GM23248 (cell line): ENCODE measurements around the gene SLC19A2. TPM values are rescaled to one million over a fixed set of nuclear protein-coding genes. Genes with fewer than 3 reads are reported as not detected.

Source experiments
- DNase-seq: peaks from one replicate; pipeline ENCODE4 v3.0.0-alpha.2; 2015
- H2AFZ ChIP-seq: fragments of 200-600 bp; sonication (generic); 2 replicates; pipeline ENCODE4 v1.6.1; 2016; ENCODE audit warnings: antibody characterized with exemption
- H3F3A ChIP-seq: fragments of 200-600 bp; sonication (generic); 2 replicates; pipeline ENCODE4 v1.6.1; 2016; ENCODE audit warnings: mild to moderate bottlenecking, antibody characterized with exemption, mixed run types; ENCODE audit not compliant: insufficient read depth
- H3K27ac ChIP-seq: fragments of 200-600 bp; sonication (generic); 2 replicates; pipeline ENCODE4 v1.5.1; 2016; ENCODE audit warnings: mild to moderate bottlenecking
- H3K27me3 ChIP-seq: fragments of 200-600 bp; sonication (generic); replicated peaks from 2 replicates; pipeline ENCODE4 v1.6.1; 2016; ENCODE audit warnings: mild to moderate bottlenecking; ENCODE audit not compliant: insufficient read depth
- H3K36me3 ChIP-seq: fragments of 200-600 bp; sonication (generic); 2 replicates; pipeline ENCODE4 v1.6.1; 2016; ENCODE audit warnings: low read depth, mild to moderate bottlenecking
- H3K4me1 ChIP-seq: fragments of 200-600 bp; sonication (generic); 2 replicates; pipeline ENCODE4 v1.6.1; 2016; ENCODE audit warnings: mild to moderate bottlenecking; ENCODE audit not compliant: insufficient read depth
- H3K4me2 ChIP-seq: fragments of 200-600 bp; sonication (generic); one replicate; pipeline ENCODE4 v1.6.1; 2016; ENCODE audit warnings: mild to moderate bottlenecking; ENCODE audit not compliant: unreplicated experiment
- H3K4me3 ChIP-seq: fragments of 200-600 bp; sonication (generic); 2 replicates; pipeline ENCODE4 v1.5.1; 2016; ENCODE audit warnings: mild to moderate bottlenecking
- H3K79me2 ChIP-seq: fragments of 200-600 bp; sonication (generic); 2 replicates; pipeline ENCODE4 v1.6.1; 2016; ENCODE audit warnings: mild to moderate bottlenecking; ENCODE audit not compliant: insufficient read depth
- H3K9ac ChIP-seq: fragments of 200-600 bp; sonication (generic); 2 replicates; pipeline ENCODE4 v1.6.1; 2016; ENCODE audit warnings: mild to moderate bottlenecking
- H3K9me2 ChIP-seq: fragments of 200-600 bp; sonication (generic); 2 replicates; pipeline ENCODE4 v1.6.1; 2016; ENCODE audit warnings: mixed run types, mild to moderate bottlenecking, moderate library complexity; ENCODE audit not compliant: insufficient read depth
- H3K9me3 ChIP-seq: fragments of 200-600 bp; sonication (generic); one replicate; pipeline ENCODE4 v1.6.1; 2017; ENCODE audit warnings: low read depth
- H4K20me1 ChIP-seq: fragments of 200-600 bp; sonication (generic); 2 replicates; pipeline ENCODE4 v1.6.0; 2016; ENCODE audit not compliant: insufficient read depth
- EZH2 ChIP-seq: fragments of 200-600 bp; sonication (generic); IDR thresholded peaks from 2 replicates; pipeline ENCODE4 v1.6.1; 2018; ENCODE audit warnings: antibody characterized with exemption, mild to moderate bottlenecking; ENCODE audit not compliant: insufficient read depth, poor library complexity, severe bottlenecking
- EZH2phosphoT487 ChIP-seq: fragments of 200-600 bp; sonication (generic); IDR thresholded peaks from 2 replicates; pipeline ENCODE4 v1.6.1; 2018; ENCODE audit warnings: antibody characterized with exemption, moderate library complexity, mild to moderate bottlenecking, low read depth; ENCODE audit not compliant: insufficient read depth
- WGBS, 2 experiments: methylation state at CpG; one replicate each; pipeline ENCODE4 v1.1.6; 2015 to 2017; ENCODE audit warnings: low lambda C conversion rate in 2 of 2, low coverage in 1 of 2; ENCODE audit errors: missing lambda C conversion rate in 2 of 2; 5-methylcytosine and 5-hydroxymethylcytosine counted together
- in situ Hi-C: fragments of 300-500 bp; cut with MboI; formaldehyde crosslinking; loops from 2 replicates; pipeline ENCODE4 v1.15.0; 2020
- polyA plus RNA-seq: library from polyadenylated mRNA; unstranded; fragments of >200 nt; fragmentation: Nextera tagmentation; extraction: Ambion mirVana; gene quantifications from 2 replicates; pipeline ENCODE4 v1.2.1, GENCODE V29; 2016
- total RNA-seq: library from RNA; depleted of rRNA; stranded (reverse); fragments of >200 nt; shearing (Covaris generic); gene quantifications from 2 replicates; pipeline ENCODE4 v1.2.3, GENCODE V29; 2014

SLC19A2 gene
- total and polyA plus RNA-seq, 2 experiments from 2014 or later: 2.6 to 7.1 TPM

GRCh38 chr1:169517558-169518186, 31.9 kb upstream of the SLC19A2 start:
- 83 to 93% methylated on average over 2 of the region's 2 CpGs for WGBS, 2 experiments
- Histone ChIP-seq H3K36me3 (no peaks in the 10 kb centered on the region), H3K9me3 (no peaks in the 10 kb centered on the region), H3K4me1 (peaks cover 6% of the 10 kb centered on the region; the same call in 1 of the 2 replicates), H3K79me2 (no peaks in the 10 kb centered on the region), H3K4me2 (no peak overlapping the region), H3K27me3 (no peaks in the 10 kb centered on the region), H3K4me3 (no peak overlapping the region), H3K27ac (no peak overlapping the region), H2AFZ (no peak overlapping the region), H3K9me2 (no peaks in the 10 kb centered on the region), H3F3A (0 out of 2 replicates have a peak, but pooled peaks cover 3% of the 10 kb centered on the region), H4K20me1 (no peaks in the 10 kb centered on the region), H3K9ac (no peak overlapping the region)
- in situ Hi-C loops: no loop called here
- TF ChIP-seq EZH2phosphoT487: no peak
- no peak for TF ChIP-seq EZH2
- no peak for DNase-seq

GRCh38 chr1:169515641-169516040, 29.9 kb upstream of the SLC19A2 start:
- no peak overlapping the region for H3K4me3 ChIP-seq
- H3K9me2 ChIP-seq: no peaks in the 10 kb centered on the region
- H3K79me2 ChIP-seq: no peaks in the 10 kb centered on the region
- DNase-seq: no peak
- H3K27me3 ChIP-seq: no peaks in the 10 kb centered on the region
- H3F3A ChIP-seq: peaks cover 22% of the 10 kb centered on the region
- TF ChIP-seq EZH2phosphoT487 (no peak), EZH2 (no peak)
- in situ Hi-C loops: no loop called here
- no peak overlapping the region for H3K27ac ChIP-seq
- H3K4me1 ChIP-seq: peaks cover 20% of the 10 kb centered on the region
- no peaks in the 10 kb centered on the region for H4K20me1 ChIP-seq
- no peaks in the 10 kb centered on the region for H3K36me3 ChIP-seq
- H3K9me3 ChIP-seq: no peaks in the 10 kb centered on the region
- no peak overlapping the region for H3K9ac ChIP-seq
- H3K4me2 ChIP-seq: no peak overlapping the region
- no peak overlapping the region for H2AFZ ChIP-seq

- H2AFZ ChIP-seq: no peak overlapping the region
Observed at GRCh38 chr1:169514566-169515270, 29.0 kb upstream of the SLC19A2 start.

GRCh38 chr1:169513208-169513607, 27.5 kb upstream of the SLC19A2 start:
- Histone ChIP-seq H3K4me1 (peaks cover 22% of the 10 kb centered on the region), H3K9ac (no peak overlapping the region), H4K20me1 (no peaks in the 10 kb centered on the region), H3K4me3 (no peak overlapping the region), H3K9me2 (no peaks in the 10 kb centered on the region), H3F3A (peaks cover 27% of the 10 kb centered on the region), H3K9me3 (no peaks in the 10 kb centered on the region), H3K27ac (no peak overlapping the region), H2AFZ (peak overlapping the region; percentile 16; the same call in 1 of the 2 replicates), H3K4me2 (no peak overlapping the region), H3K79me2 (no peaks in the 10 kb centered on the region), H3K36me3 (no peaks in the 10 kb centered on the region), H3K27me3 (no peaks in the 10 kb centered on the region)
- in situ Hi-C loops: no loop called here
- TF ChIP-seq EZH2phosphoT487 (no peak), EZH2 (no peak)
- DNase-seq: peak; percentile 33

More at GRCh38 chr1:169514566-169515270, 29.0 kb upstream of the SLC19A2 start:
- no peak for TF ChIP-seq EZH2
- no peak for TF ChIP-seq EZH2phosphoT487
- H3K9me2 ChIP-seq: no peaks in the 10 kb centered on the region
- no peaks in the 10 kb centered on the region for H3K27me3 ChIP-seq
- no peak overlapping the region for H3K4me2 ChIP-seq
- peaks cover 22% of the 10 kb centered on the region for H3K4me1 ChIP-seq
- 43 to 53% methylated on average over 2 of the region's 2 CpGs for WGBS, 2 experiments
- no peaks in the 10 kb centered on the region for H4K20me1 ChIP-seq
- in situ Hi-C loops: no loop called here
- H3K9ac ChIP-seq: no peak overlapping the region
- peaks cover 27% of the 10 kb centered on the region for H3F3A ChIP-seq
- H3K79me2 ChIP-seq: no peaks in the 10 kb centered on the region
- DNase-seq: no peak
- no peaks in the 10 kb centered on the region for H3K9me3 ChIP-seq
- H3K4me3 ChIP-seq: no peak overlapping the region
- no peaks in the 10 kb centered on the region for H3K36me3 ChIP-seq
- H3K27ac ChIP-seq: no peak overlapping the region
